HCT116 (cell line): ENCODE measurements around the gene PLEKHG5. TPM values are rescaled to one million over a fixed set of nuclear protein-coding genes. Genes with fewer than 3 reads are reported as not detected.

Experiments
- ATAC-seq: fragments of 200-7000 bp; cut with Tn5 transposase; 2 replicates; pipeline ENCODE4 v1.9.1; 2020; ENCODE audit warnings: mild to moderate bottlenecking, moderate library complexity
- BruUV-seq: library from RNA; stranded (reverse); fragments of 400-500 nt; replicated peaks from 2 replicates; lab custom pipeline; 2021; lab: Mats Ljungman, UMichigan
- CTCF ChIA-PET: fragments of 300-600 bp; sonication (Branson Sonifier 250); formaldehyde crosslinking; loops from one replicate; lab custom pipeline; 2021; ENCODE audit warnings: antibody characterized with exemption; lab: Charles Lee
- POLR2A ChIA-PET: fragments of 300-600, 350-600 bp; sonication (Branson Sonifier 250); formaldehyde crosslinking; loops from one replicate; lab custom pipeline; 2021; ENCODE audit warnings: antibody characterized with exemption; lab: Charles Lee
- RAD21 ChIA-PET, 2 experiments: fragments of 300-600 bp; sonication (Branson Sonifier 250); formaldehyde crosslinking; loops; one replicate each; lab custom pipeline; 2023; ENCODE audit warnings: low total read pairs in 2 of 2; ENCODE audit not compliant: uncharacterized antibody in 2 of 2, unreplicated experiment in 2 of 2, low non-redundant PET in 1 of 2; lab: Charles Lee
- DNase-seq: peaks from one replicate; pipeline ENCODE4 v3.0.0-alpha.2; 2010; ENCODE audit warnings: low read depth, low spot score
- H2AFZ ChIP-seq: fragments of 200-600 bp; shearing (Covaris generic), sonication (generic); 2 replicates; pipeline ENCODE4 v1.6.1; 2017; ENCODE audit warnings: low read depth, mixed run types, mixed read lengths, antibody characterized with exemption, low read length; ENCODE audit not compliant: poor library complexity, severe bottlenecking
- H3K27ac ChIP-seq: 2 replicates; pipeline ENCODE4 v1.5.1; 2012; ENCODE audit warnings: low read depth, low read length
- H3K27me3 ChIP-seq: fragments of 200-600 bp; sonication (generic); 2 replicates; pipeline ENCODE4 v1.6.1; 2016; ENCODE audit warnings: mixed run types, low read length, mixed read lengths; ENCODE audit not compliant: insufficient read depth
- H3K36me3 ChIP-seq, 2 experiments: fragments of 200-500 bp in 1 of 2; fragments of 200-600 bp in 1 of 2; sonication (Bioruptor generic) in 1 of 2; sonication (generic) in 1 of 2; 2 replicates each; pipeline versions ENCODE4 v1.5.1 to v1.6.1; 2014 to 2016; ENCODE audit warnings: low read length in 2 of 2, inconsistent platforms in 1 of 2, mixed read lengths in 1 of 2, mixed run types in 1 of 2; ENCODE audit not compliant: insufficient read depth in 2 of 2, control insufficient read depth in 1 of 2
- H3K4me1 ChIP-seq, 2 experiments: fragments of 200-600 bp in 1 of 2; sonication (generic) in 1 of 2; 2 replicates each; pipeline versions ENCODE4 v1.5.1 to v1.6.1; 2012 to 2017; ENCODE audit warnings: low read length in 2 of 2, inconsistent platforms in 1 of 2, mild to moderate bottlenecking in 1 of 2, mixed read lengths in 1 of 2, mixed run types in 1 of 2, moderate library complexity in 1 of 2; ENCODE audit not compliant: insufficient read depth in 2 of 2, control insufficient read depth in 1 of 2
- H3K4me2 ChIP-seq: fragments of 200-600 bp; sonication (generic); 2 replicates; pipeline ENCODE4 v1.6.1; 2017; ENCODE audit warnings: mixed run types, low read length, mixed read lengths
- H3K4me3 ChIP-seq, 2 experiments: fragments of 200-600 bp in 1 of 2; sonication (generic) in 1 of 2; replicated peaks in 1 of 2; 2 replicates each; pipeline ENCODE4 v1.5.1; 2011 to 2016; ENCODE audit warnings: low read length in 2 of 2, control low read depth in 1 of 2, low read depth in 1 of 2, mild to moderate bottlenecking in 1 of 2, mixed read lengths in 1 of 2, mixed run types in 1 of 2
- H3K79me2 ChIP-seq: fragments of 200-600 bp; sonication (generic); 2 replicates; pipeline ENCODE4 v1.6.1; 2017; ENCODE audit warnings: mild to moderate bottlenecking, mixed run types, low read length, moderate library complexity, mixed read lengths; ENCODE audit not compliant: insufficient read depth
- H3K9ac ChIP-seq: fragments of 200-600 bp; sonication (generic); 2 replicates; pipeline ENCODE4 v1.6.1; 2016; ENCODE audit warnings: low read length, mixed read lengths
- H3K9me2 ChIP-seq: fragments of 200-600 bp; sonication (generic), shearing (Covaris generic); 2 replicates; pipeline ENCODE4 v1.6.1; 2017; ENCODE audit warnings: mixed run types, mild to moderate bottlenecking, moderate library complexity; ENCODE audit not compliant: insufficient read depth
- H3K9me3 ChIP-seq, 2 experiments: fragments of 200-500 bp in 1 of 2; fragments of 200-600 bp in 1 of 2; sonication (Bioruptor generic) in 1 of 2; sonication (generic) in 1 of 2; 2 replicates each; pipeline ENCODE4 v1.6.1; 2014 to 2017; ENCODE audit warnings: low read length in 2 of 2, mixed read lengths in 2 of 2, inconsistent platforms in 1 of 2, low read depth in 1 of 2, mild to moderate bottlenecking in 1 of 2, mixed run types in 1 of 2, moderate library complexity in 1 of 2; ENCODE audit not compliant: control insufficient read depth in 1 of 2, insufficient read depth in 1 of 2
- H4K20me1 ChIP-seq: fragments of 200-600 bp; sonication (generic), shearing (Covaris generic); 2 replicates; pipeline ENCODE4 v1.6.1; 2017; ENCODE audit warnings: mixed run types, mild to moderate bottlenecking, moderate library complexity; ENCODE audit not compliant: insufficient read depth
- CBX3 ChIP-seq: IDR thresholded peaks from 2 replicates; pipeline ENCODE4 v1.6.1; 2012; ENCODE audit warnings: low read depth
- CEBPB ChIP-seq: IDR thresholded peaks from 2 replicates; pipeline ENCODE4 v1.6.1; 2012; ENCODE audit warnings: low read depth
- EGR1 ChIP-seq: IDR thresholded peaks from 2 replicates; pipeline ENCODE4 v1.6.1; 2012; ENCODE audit warnings: low read depth
- EZH2 ChIP-seq: fragments of 200-600 bp; sonication (generic); IDR thresholded peaks from 2 replicates; pipeline ENCODE4 v1.6.1; 2017; ENCODE audit warnings: antibody characterized with exemption, mixed run types
- JUND ChIP-seq: IDR thresholded peaks from 2 replicates; pipeline ENCODE4 v1.6.1; 2012
- MAX ChIP-seq: IDR thresholded peaks from 2 replicates; pipeline ENCODE4 v1.6.1; 2012
- REST ChIP-seq: IDR thresholded peaks from 2 replicates; pipeline ENCODE4 v1.6.1; 2012; ENCODE audit warnings: low read depth
- ZFX ChIP-seq: fragments of 450-650 bp; IDR thresholded peaks from 2 replicates; pipeline ENCODE4 v1.6.1; 2017
- intact Hi-C: fragments of 100-400 bp; cut with micrococcal nuclease; formaldehyde crosslinking; loops from 2 replicates; pipeline ENCODE4 v1.10.0; 2022
- total RNA-seq: library from RNA; stranded (reverse); gene quantifications from one replicate; pipeline ENCODE4 v1.2.1, GENCODE V29; 2021; ENCODE audit not compliant: unreplicated experiment

Gene PLEKHG5
- total RNA-seq, 1 experiment from 2014 or later, result 33.0 TPM

- TF ChIP-seq REST, result no peak
- TF ChIP-seq ZFX, result no peak
- TF ChIP-seq JUND, result no peak
- no peak for TF ChIP-seq MAX
- TF ChIP-seq CBX3, result no peak
Measured at GRCh38 chr1:6536291-6536690, 44.8 kb upstream of the PLEKHG5 start (continued).

DNA sequence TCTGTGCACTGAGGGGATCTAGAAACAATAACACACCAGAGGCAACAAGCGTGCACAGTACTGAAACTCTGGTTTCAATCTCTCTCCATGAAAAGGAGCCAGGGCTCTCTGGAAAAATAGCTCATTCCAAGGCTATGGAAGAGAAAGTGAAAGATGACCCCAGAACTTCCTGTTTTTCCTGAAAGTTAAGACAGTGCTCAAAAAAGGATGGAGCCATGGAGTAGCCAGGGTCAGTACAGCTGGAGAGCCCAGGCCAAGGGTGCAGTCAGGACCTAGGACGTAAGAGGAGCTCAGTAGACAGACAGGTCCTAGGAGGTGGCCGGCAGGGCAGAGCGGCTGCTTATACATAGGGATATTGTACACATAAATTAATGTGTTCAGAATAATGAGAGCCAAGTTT, 43.7 kb upstream of the PLEKHG5 start:
- Histone ChIP-seq H3K27ac (no peak overlapping the region), H3K9me2 (no peaks in the 10 kb centered on the region), H3K36me3 (peaks cover 18 to 50% of the 10 kb centered on the region in 2 experiments; a peak in 3 of 4 replicates), H3K4me2 (no peak overlapping the region), H3K27me3 (no peaks in the 10 kb centered on the region), H3K79me2 (peaks cover 47% of the 10 kb centered on the region), H4K20me1 (peaks cover 3% of the 10 kb centered on the region; the same call in 1 of the 2 replicates), H3K9me3 (no peaks in the 10 kb centered on the region), H2AFZ (no peak overlapping the region), H3K4me3 (no peak overlapping the region), H3K9ac (no peak overlapping the region), H3K4me1 (no peaks in the 10 kb centered on the region)
- TF ChIP-seq REST, result no peak
- TF ChIP-seq EGR1, result no peak
- no peak for TF ChIP-seq EZH2
- TF ChIP-seq CEBPB, result no peak
- intact Hi-C loops, result no loop called here
- DNase-seq (no peak), ATAC-seq (no peak)
- BruUV-seq, result no TSS peak
- ChIA-PET POLR2A (no interaction called here), CTCF (no interaction called here), RAD21 (no interaction called here)
